Panc1 (cell line): ENCODE results near the gene MED13L. TPM values are rescaled to one million over a fixed set of nuclear protein-coding genes. Genes with fewer than 3 reads are reported as not detected.

Source experiments
- ATAC-seq: fragments of 200-7000 bp; cut with Tn5 transposase; 2 replicates; pipeline ENCODE4 v1.9.1; 2020; ENCODE audit warnings: mild to moderate bottlenecking, moderate library complexity
- BruUV-seq: library from RNA; stranded (reverse); fragments of 400-500 nt; replicated peaks from 2 replicates; lab custom pipeline; 2021; lab: Mats Ljungman, UMichigan
- CTCF ChIA-PET: fragments of 300-600 bp; sonication (Branson Sonifier 250); formaldehyde crosslinking; loops from one replicate; lab custom pipeline; 2022; ENCODE audit warnings: antibody characterized with exemption; lab: Charles Lee
- POLR2A ChIA-PET: fragments of 300-600 bp; sonication (Branson Sonifier 250); formaldehyde crosslinking; loops from one replicate; lab custom pipeline; 2022; ENCODE audit warnings: antibody characterized with exemption; lab: Charles Lee
- DNase-seq: peaks from one replicate; pipeline ENCODE4 v3.0.0-alpha.2; 2010; ENCODE audit warnings: low read depth, low spot score
- H3K27ac ChIP-seq: 2 replicates; pipeline ENCODE4 v1.5.1; 2011; ENCODE audit warnings: mild to moderate bottlenecking, low read length, inconsistent platforms
- H3K27me3 ChIP-seq: fragments of 200-500 bp; sonication (Bioruptor generic); 2 replicates; pipeline ENCODE4 v1.6.0; 2014; ENCODE audit warnings: low read length, inconsistent platforms; ENCODE audit not compliant: control insufficient read depth, insufficient read depth
- H3K36me3 ChIP-seq: fragments of 200-500 bp; sonication (Bioruptor generic); 2 replicates; pipeline ENCODE4 v1.5.1; 2014; ENCODE audit warnings: inconsistent platforms, mild to moderate bottlenecking, low read length, moderate library complexity; ENCODE audit not compliant: control insufficient read depth, insufficient read depth
- H3K4me1 ChIP-seq: 2 replicates; pipeline ENCODE4 v1.5.1; 2011; ENCODE audit warnings: inconsistent platforms, mild to moderate bottlenecking, low read length, moderate library complexity; ENCODE audit not compliant: control insufficient read depth, insufficient read depth
- H3K4me3 ChIP-seq, 2 experiments: 2 replicates each; pipeline ENCODE4 v1.5.1; 2011 to 2012; ENCODE audit warnings: low read depth in 2 of 2, low read length in 2 of 2, mild to moderate bottlenecking in 2 of 2, inconsistent platforms in 1 of 2, moderate library complexity in 1 of 2
- H3K9me3 ChIP-seq: fragments of 200-500 bp; sonication (Bioruptor generic); 2 replicates; pipeline ENCODE4 v1.5.1; 2014; ENCODE audit warnings: low read depth, mild to moderate bottlenecking, inconsistent platforms, low read length, moderate library complexity; ENCODE audit not compliant: control insufficient read depth, insufficient read depth
- CTCF ChIP-seq: fragments of 450-650 bp; IDR thresholded peaks from 2 replicates; pipeline ENCODE4 v1.5.1; 2017; ENCODE audit warnings: mild to moderate bottlenecking
- POLR2AphosphoS5 ChIP-seq: IDR thresholded peaks from 2 replicates; pipeline ENCODE4 v1.6.1; 2012; ENCODE audit warnings: mild to moderate bottlenecking, low read depth, low read length, moderate library complexity
- REST ChIP-seq, 2 experiments: IDR thresholded peaks; 2 replicates each; pipeline ENCODE4 v1.6.1; 2011 to 2012; ENCODE audit warnings: low read depth in 2 of 2, control low read depth in 1 of 2, low read length in 1 of 2, mild to moderate bottlenecking in 1 of 2, moderate library complexity in 1 of 2; ENCODE audit not compliant: insufficient read depth in 1 of 2
- SIN3A ChIP-seq: IDR thresholded peaks from 2 replicates; pipeline ENCODE4 v1.6.1; 2012; ENCODE audit warnings: low read depth, mild to moderate bottlenecking, low read length, moderate library complexity, borderline replicate concordance; ENCODE audit not compliant: insufficient read depth
- TCF7L2 ChIP-seq: IDR thresholded peaks from 2 replicates; pipeline ENCODE4 v1.6.1; 2011; ENCODE audit warnings: mild to moderate bottlenecking, low read depth, low read length, inconsistent platforms
- in situ Hi-C: cut with HindIII; loops from 2 replicates; pipeline ENCODE4 v1.10.0; 2016; ENCODE audit warnings: low sequenced_read_pairs, low pct_unique_long_range_greater_than_20kb
- intact Hi-C: fragments of 100-400 bp; cut with micrococcal nuclease; formaldehyde crosslinking; loops from one replicate; pipeline ENCODE4 v1.10.0; 2022; ENCODE audit not compliant: unreplicated experiment
- total RNA-seq: library from RNA; stranded (reverse); gene quantifications from one replicate; pipeline ENCODE4 v1.2.1, GENCODE V29; 2021; ENCODE audit not compliant: unreplicated experiment

MED13L gene
- total RNA-seq, 1 experiment from 2014 or later = 170 TPM

GRCh38 chr12:115914122-115914521 lies 363.4 kb downstream of the MED13L start:
- in situ Hi-C loops (no loop called here), intact Hi-C loops (no loop called here)
- no peak for TF ChIP-seq SIN3A
- no peak for TF ChIP-seq CTCF
- no peak for TF ChIP-seq TCF7L2
- TF ChIP-seq REST (IDR thresholded peaks at IDR 0.05; ENCODE audit: insufficient read depth in 1 of 2, low read depth in 2 of 2, low read length in 1 of 2) = no peak
- TF ChIP-seq POLR2AphosphoS5 = no peak
- Histone ChIP-seq H3K4me1 (no peaks in the 10 kb centered on the region), H3K27ac (no peak overlapping the region), H3K4me3 (no peak overlapping the region), H3K27me3 (peaks cover 2% of the 10 kb centered on the region), H3K9me3 (no peaks in the 10 kb centered on the region), H3K36me3 (no peaks in the 10 kb centered on the region)
- no peak for DNase-seq
- no peak for ATAC-seq
- ChIA-PET CTCF (no interaction called here), POLR2A (interaction anchor here (0.5 kb wide), 1 partner anchor 1242 kb away, joined by 12 read pairs; no protein-coding TSS in a partner anchor)
- BruUV-seq = no TSS peak

- in situ Hi-C loops = no loop called here
- no peak for TF ChIP-seq SIN3A
- TF ChIP-seq POLR2AphosphoS5 = no peak
- TF ChIP-seq TCF7L2 = no peak
- TF ChIP-seq REST (IDR thresholded peaks at IDR 0.05; ENCODE audit: insufficient read depth in 1 of 2, low read depth in 2 of 2, low read length in 1 of 2) = no peak
- Histone ChIP-seq H3K27me3 (no peaks in the 10 kb centered on the region; the same call in 1 of the 2 replicates), H3K4me3 (no peak overlapping the region), H3K27ac (no peak overlapping the region), H3K36me3 (no peaks in the 10 kb centered on the region), H3K4me1 (no peaks in the 10 kb centered on the region), H3K9me3 (no peaks in the 10 kb centered on the region)
- DNase-seq (no peak), ATAC-seq (no peak)
- no TSS peak for BruUV-seq
- CTCF ChIA-PET = interaction anchor here (0.6 kb wide), 1 partner anchor 941 kb away, joined by 5 read pairs; no protein-coding TSS in a partner anchor
- intact Hi-C loops = no loop called here
- POLR2A ChIA-PET = no interaction called here
Observed at GRCh38 chr12:115912440-115912839, 365.1 kb downstream of the MED13L start.
